GM19324 (cell line): ENCODE data around the gene CCDC83.
"Not testable (repeated sequence)": the region's sequence is repeated elsewhere in the genome, so short reads cannot be mapped to it uniquely, and the experiment has no call there.

Experiments
- ATAC-seq: cut with Tn5 transposase; IDR thresholded peaks from one replicate; pipeline ENCODE4 v1.9.1; 2021; ENCODE audit warnings: mild to moderate bottlenecking, moderate library complexity; ENCODE audit not compliant: unreplicated experiment, low FRiP score

CCDC83 gene

DNA sequence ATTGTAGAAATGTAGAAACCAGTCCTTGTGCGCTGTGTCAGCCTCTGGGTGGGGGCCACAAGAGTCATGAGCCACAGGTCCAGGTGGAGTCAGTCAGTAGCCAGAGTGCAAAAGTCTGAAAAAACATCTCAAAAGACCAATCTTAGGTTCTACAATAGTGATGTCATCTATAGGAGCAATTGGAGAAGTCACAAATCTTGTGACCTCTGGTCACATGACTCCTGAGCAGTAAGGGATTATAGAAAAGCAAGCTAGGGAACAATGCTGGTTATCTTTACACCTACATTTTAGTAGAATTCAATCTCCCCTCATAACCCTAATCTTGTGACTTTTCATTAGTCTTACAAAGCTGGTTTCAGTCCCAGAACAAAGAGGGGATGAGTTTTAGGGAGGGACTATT is 82.7 kb downstream of the CCDC83 start:
- no peak for ATAC-seq

DNA sequence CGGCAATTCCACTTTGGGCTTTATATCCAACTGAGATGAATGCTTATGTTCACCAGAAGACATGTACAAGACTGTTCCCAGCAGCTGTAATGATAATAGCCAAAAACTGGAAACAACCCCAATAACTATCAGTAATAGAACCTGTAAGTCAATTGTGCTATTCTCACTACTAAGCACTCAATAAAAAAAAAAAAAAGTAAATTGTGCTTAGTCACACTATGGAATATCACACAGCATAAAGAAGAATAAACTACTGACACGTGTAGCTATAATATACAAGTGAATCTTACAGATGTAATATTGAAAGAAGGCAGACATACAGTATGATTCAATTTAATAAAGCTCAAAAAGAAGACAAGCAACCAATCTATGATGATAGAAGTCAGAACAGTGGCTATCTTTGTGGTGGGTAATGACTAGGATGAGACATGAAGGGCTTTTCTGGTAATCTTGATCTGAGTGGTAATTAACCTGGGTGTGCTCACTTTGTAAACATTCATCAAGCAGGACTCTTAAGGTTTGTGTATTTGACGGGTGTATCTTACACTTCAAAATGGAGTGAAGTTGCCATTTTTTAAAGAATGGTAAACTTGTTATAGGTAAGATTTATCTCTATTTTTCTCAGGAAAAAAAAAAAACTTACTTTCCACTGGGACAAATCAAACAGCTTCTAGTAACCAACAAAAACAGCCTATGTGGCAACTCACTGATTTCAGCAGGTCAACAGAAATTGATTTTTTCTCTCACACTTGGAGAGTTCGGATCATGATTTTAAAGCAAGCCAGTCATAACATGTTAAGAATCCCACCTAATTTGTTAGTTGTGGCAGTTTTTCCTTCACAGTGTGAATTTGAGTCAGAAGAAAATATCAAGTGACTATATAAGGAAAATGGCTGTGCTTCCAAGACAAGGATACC is 84.2 kb downstream of the CCDC83 start:
- ATAC-seq: no peak

DNA sequence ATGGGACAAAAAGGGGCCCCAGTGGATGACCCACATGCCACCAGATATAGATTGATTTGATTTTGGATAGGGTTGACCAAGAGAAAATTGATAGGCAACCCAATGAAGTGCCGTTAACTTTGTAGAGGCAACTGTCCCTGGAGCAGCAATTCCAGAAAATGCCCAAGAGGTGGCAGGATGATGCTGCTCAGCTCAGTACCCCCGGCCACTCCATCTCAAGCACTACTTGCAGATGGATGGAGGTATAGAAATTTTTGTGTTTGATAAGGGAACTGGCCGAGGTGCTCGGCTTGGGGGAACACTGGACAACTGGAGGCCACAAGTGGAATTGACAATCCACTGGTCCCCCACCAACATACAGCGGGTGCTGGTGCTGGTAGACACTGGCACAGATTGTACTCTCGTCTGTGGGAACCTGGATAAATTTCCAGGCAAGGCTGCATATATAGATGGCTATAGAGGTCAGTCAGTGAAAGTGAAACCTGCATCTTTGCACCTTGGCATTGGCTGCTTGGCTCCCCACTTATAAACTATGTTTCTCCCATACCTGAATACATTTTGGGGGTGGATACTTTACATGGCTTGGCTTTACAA is 86.3 kb downstream of the CCDC83 start:
- no peak for ATAC-seq

DNA sequence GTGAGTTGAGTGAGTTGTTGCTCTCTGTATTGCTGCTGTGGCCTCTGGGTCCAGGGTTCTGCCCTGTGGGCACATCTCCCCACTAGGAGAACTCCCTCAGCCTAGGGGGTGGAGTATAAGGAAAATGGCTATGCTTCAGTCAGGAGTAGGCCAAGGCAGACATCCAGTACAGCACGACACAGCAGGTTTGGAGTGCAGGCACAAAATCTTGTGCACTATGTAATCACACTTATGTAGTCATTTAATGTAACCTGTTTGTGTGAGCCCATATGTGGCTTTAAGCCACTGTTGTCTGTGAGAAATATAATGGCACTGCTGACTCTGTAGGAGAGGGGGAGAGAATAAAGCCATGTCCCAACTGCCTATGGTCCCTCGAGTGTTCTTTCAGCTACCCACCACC is 90.1 kb downstream of the CCDC83 start:
- no peak for ATAC-seq

DNA sequence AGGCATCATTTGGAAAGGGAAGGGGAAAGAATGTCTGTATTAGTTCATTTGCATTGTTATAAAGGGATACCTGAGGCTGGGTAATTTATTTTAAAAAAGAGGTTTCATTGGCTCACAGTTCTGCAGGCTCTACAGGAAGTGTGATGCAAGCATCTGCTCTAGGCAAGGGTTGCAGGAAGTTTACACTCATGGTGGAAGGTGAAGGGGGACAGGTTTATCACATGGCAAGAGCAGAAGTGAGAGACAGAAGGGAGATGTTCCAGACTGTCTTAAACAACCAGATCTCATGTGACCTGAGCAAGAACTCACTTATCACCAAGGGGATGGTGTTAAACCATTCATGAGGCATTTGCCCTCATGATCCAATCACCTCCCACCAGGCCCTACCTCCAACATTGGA is 90.6 kb downstream of the CCDC83 start:
- ATAC-seq: no peak

DNA sequence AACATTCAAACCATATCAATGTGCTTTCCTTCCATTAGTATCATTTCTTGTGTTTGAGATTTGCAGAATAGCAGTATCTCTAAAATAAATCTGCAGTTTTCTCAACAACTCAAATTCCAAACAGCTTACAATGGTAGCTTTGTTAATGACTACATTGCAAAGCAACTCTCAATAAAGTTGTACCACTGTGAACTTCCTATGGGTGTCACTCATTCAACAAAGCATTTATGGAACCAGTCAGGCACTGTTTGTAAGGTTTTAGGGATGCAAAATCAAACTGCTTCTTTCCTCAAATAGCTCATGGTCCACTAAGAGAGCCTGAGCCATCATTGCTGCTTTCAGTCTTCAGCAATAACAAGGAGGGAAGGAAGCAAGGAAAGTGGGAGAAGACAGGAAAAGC is 91.0 kb downstream of the CCDC83 start:
- no peak for ATAC-seq

DNA sequence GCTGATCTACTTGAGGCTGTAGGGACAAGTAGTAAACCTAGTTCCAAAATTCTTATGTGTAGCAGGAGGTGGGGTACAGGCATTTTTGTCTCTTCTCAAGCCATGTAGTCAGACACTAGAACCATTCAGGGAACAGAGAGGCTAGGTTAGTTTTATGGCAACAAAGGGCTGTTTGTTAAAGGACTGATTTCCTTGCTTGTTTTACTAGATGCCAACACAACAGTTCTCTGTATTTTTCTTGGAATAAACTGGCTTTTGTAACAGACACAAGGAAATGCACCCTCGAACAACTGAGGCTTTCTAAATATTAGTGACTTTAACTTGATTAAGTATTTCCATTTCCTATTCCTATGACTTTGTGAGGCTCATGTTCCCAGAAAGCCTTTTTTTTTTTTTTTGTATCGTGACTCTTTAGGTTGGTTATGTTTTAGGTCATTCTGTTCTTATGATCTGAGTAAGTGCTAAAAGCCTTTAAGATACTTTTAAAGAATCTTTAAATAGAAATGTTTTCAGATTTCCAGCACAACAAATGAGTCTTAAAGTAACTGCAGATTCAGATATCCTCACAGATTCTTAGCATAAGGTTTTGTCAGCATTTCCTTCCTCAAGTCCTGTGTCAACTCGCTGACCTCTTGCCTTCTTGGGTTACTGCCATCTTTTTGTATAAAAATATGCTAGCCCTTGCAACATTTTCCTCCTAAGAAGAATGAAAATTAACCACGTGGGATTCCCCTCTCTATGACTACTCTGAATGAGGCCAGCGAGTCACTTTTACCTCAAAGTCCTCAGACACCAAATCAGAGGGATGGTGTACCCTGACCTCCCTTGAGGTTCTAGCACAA is 92.5 kb downstream of the CCDC83 start:
- no peak for ATAC-seq

DNA sequence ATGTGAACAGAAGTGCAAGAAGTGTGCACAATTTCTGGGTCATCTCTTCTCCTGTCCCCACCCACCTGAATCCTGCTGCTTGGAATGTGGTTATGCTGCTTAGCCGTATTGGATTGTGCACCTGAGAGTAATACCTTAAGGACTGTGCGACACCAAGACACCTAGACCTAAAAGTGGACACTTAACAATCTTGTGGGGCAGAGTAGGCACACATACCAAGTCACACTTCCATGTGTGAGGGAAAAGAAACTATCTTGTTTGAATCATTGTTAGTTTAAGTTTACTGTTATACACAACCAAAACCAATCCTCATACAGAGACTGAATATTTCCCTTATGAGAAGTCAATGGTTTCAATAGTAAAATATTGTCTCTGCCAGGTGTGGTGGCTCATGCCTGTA is 93.7 kb downstream of the CCDC83 start:
- ATAC-seq: no peak

DNA sequence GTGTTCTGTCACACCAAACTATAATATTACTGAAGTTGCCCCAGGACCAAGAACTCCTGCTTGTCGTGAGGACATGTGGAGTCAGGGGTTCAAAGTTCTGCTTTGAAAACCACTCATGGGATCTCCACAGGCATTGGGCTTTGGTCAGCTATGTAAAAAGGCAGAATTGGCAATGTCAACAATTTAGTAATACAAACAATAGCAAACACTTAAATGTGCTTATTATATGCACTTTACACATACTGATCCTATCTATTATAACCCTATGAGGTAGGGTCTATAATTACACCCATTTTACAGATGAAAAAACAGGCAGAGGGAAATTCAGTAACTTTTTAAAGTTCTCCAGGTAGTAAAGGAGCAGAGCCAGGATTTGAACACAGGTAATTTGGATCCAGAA is 94.6 kb downstream of the CCDC83 start:
- ATAC-seq: no peak

DNA sequence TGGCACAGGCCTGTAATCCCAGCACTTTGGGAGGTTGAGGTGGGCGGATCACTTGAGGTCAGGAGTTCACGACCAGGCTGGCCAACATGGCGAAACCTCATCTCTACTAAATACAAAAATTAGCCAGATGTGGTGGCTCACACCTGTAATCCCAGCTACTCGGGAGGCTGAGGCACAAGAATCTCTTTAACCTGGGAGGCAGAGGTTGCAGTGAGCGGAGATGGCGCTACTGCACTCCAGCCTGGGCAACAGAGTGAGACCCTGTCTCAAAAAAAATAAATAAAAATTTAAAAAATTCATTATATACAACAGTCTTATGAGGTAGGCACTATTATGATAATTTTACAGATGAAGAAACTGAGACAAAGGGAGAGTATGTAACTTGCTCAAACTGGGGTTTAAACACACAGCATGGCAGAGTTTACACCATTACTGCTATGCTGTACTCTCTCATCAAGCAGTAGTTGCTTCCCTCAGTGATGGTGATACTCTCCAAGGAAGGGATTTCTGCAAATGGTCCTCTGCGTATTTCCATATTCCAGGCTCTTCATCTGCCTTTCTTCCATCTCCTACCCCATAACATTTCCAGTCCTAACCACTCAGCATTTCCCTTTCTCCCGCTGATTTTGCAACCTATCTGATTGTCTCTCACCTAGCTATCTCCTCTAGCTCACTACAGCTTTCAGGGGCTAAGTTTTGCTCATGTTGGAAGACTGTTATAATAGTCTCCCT is 95.3 kb downstream of the CCDC83 start:
- ATAC-seq: no peak

DNA sequence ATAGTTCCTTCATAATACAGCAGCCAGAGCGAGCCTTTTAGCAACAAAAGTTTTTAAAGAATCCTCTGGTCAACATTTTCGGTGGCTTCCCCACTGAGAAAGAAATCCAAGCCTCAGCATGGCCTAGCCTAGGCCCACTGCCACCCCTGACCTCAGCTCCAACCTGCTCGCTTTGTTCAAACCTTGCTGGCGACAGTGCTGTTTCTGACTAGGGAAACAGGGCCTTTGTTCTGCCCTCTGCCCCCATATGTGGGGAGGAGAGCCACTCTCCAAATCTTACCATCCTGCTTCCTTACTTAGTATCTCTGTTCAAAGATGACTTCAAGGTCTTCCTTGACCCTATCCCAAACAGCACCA is 95.8 kb downstream of the CCDC83 start:
- no peak for ATAC-seq

DNA sequence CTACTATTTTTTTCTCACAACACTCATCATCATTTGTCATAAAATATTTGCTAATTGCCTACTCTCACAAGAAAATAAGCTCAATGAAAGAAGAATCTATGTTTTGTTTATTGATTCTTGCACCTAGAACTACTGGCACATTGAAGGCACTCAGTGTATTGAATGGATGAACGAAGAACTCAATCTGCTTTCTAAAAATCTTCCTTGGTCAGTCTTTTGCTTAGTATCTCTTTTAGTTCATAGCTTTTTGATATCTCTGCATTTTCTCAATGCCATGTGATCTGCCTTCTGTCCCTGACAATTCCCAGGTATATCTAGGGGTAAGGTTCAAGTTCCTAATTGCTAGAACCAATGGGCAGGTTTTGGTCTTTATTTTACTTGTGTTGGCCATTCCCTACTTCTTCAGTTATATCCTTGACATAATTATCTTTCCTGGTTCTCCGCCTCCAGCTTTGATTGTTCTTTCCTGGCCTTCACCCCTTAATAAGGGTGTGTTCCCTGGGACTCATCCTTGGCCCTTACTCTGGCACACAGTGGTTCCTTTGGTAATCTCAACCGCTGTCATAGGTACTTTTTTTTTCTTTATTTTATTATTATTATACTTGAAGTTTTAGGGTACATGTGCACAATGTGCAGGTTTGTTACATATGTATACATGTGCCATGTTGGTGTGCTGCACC is 96.4 kb downstream of the CCDC83 start:
- ATAC-seq: no peak

DNA sequence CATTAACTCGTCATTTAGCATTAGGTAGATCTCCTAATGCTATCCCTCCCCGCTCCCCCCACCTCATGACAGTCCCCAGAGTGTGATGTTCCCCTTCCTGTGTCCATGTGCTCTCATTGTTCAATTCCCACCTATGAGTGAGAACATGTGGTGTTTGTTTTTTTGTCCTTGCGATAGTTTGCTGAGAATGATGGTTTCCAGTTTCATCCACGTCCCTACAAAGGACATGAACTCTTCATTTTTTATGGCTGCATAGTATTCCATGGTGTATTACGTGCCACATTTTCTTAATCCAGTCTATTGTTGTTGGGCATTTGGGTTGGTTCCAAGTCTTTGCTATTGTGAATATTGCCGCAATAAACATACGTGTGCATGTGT is 96.9 kb downstream of the CCDC83 start:
- ATAC-seq: not testable (repeated sequence)

DNA sequence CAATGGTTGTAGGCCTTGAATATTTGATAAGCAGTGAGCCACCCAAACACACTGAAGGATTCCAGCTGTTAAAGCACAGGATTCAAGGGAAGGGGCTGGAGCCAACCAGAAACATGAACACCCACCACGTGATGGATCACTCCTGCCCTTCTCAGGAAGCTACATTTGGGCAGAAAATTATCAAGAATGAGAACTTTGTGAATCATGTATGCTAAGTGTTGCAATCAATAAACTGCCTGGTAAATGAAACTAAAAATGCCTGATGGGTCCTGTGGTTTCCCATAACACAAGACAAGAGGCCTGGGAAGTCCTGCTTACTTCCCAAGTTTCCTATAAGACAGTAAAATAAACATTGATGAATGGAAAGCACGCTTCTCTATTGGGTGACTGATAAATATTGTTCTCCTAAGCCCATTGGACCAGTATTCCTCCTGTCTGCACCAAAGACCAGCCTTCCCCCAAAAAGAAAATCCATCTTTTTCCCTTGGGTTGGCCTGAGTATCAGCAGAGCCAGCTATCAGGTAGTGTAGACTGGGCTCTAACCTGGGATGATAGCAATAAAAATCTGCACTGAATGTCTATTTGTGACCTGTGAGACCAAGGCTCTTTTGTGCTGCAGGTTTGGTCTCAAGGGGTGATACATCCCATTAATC is 98.4 kb downstream of the CCDC83 start:
- ATAC-seq: no peak

DNA sequence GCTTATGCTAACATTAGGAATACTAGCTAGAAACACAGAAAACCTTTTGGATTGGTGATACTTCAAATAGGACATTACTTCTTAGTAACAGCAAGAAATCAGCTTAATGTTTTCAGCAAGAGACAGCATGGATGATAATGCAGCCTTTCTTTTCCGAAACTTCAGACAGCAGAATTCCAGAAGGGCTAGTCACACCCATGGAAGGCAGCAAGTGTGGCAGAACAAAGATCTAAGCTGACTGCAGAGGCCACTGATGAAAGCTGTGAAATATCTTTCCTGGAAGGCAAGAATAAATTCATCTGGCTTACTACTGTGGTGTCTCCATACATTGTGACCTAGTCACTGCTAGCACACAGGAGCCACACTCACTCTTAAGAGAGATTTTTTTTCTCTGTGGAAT is 100.3 kb downstream of the CCDC83 start:
- ATAC-seq: no peak

DNA sequence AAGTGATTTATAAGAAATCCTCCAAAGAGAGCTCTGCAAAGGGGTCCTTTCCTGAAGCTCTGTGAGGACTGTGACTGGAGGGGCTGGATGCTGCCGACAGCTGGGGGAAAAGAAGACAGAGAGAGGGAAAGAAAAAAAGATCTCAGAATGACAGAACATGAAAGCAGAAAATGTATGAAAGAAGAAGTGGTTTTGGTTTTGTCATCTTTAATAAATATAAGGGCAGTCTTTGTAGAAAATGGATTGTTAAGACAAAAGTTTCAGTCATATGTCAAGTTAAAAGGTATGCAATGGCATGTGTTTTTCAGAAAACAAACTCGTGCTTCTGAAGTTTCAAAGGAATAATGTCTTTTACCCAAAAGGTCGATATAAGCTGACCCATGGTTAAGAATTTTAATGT is 105.5 kb downstream of the CCDC83 start:
- no peak for ATAC-seq

DNA sequence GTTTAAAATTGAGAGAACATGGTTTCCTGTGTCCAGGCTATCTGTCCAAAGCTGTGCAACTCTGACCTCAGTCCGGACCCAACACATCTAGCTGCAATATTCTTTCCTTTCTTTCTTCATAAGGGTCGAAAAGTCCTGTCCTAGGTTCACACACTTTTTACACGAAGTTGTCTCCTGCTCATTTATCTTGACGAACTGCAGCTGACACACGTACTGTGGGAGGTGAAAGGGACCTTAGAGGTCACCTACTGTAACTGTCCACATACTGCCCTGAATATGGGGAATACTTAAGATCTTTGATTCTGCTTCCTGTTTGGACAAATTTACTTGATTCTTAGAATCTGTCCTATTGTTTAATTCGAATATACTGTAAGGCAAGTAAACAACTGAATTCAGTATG is 105.9 kb downstream of the CCDC83 start:
- no peak for ATAC-seq

DNA sequence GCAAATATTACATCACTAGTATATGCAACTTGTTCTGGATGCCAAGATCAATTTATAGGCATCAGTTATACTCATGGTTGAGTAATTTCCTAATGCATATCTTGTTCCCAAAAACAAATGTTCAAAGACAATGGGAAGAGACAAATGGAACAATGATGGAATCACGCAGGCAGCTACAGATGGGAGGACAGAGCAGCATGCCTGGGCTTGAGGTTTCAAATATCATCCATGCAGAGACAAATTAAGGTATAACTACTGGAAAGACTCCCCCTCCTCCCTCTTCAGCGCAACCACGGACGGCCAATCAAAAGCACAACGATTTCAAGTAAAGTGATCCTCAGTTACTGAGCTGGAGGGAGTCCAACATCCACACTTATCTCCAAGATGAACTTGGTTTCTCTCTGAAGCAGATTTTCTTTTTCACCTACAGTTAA is 106.8 kb downstream of the CCDC83 start:
- ATAC-seq: no peak

DNA sequence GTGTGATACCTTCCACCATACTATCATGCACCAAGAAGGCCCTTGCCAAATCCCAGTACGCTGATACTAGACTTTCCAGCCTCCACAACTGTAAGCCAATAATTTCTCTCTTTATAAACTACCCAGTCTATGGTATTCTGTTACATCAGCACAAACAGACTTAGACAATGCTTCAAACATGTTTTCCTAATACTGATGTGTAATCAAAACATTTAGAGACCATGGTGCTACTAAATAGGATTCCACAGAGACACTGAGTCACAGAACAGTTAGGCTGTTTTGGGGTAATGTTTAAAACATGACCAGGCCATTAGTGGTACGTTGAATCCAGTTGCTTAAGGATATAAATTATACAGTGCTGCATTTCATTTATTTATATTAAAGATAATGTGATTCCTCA is 110.0 kb downstream of the CCDC83 start:
- ATAC-seq: no peak

DNA sequence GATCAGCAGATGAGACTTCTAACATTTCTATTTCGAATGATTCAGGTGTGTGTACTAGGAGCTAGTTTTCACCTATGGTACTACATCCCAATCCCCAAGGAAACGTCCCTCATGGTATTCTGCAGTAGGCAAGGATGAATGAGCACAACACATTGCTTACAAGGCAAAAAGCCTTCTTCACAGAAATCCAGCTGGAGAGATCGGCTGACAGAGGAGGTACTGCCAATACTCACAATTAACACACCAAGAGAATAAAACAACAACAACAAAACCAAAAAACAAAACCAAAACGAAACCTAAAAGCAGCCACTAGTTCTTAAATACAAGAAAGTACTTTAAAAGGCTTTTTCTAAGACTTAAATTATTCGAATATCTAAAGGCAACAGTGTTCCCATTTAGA is 112.3 kb downstream of the CCDC83 start:
- ATAC-seq: no peak
